ENCODE results near the gene KRTAP3-1.

Gene KRTAP3-1

GRCh38 chr17:40974366-40974765 lies 34.6 kb downstream of the KRTAP3-1 start:
- no peak for DNase-seq

- no peak for DNase-seq
These were observed 41.3 kb downstream of the KRTAP3-1 start for GRCh38 chr17:40967582-40967981.

GRCh38 chr17:40966848-40967247 lies 42.1 kb downstream of the KRTAP3-1 start, which contains the start of gene KRT39:
Gene KRT39 (minus strand): TSS chr17:40966948. CDS start chr17:40966856, 92 bp downstream.
- DNase-seq: no peak

- DNase-seq: no peak
These were observed 45.1 kb downstream of the KRTAP3-1 start for GRCh38 chr17:40963838-40964237.

- no peak for DNase-seq
These were observed 46.8 kb downstream of the KRTAP3-1 start for GRCh38 chr17:40962059-40962561.

GRCh38 chr17:40961591-40961990 lies 47.3 kb downstream of the KRTAP3-1 start:
- DNase-seq: no peak

GRCh38 chr17:40960144-40960543 lies 48.8 kb downstream of the KRTAP3-1 start:
- DNase-seq: no peak

Measured in 8988T (cell line).